ENCODE data around the gene NR4A2. TPM values are rescaled to one million over a fixed set of nuclear protein-coding genes. Genes with fewer than 3 reads are reported as not detected.

NR4A2 gene
- total and polyA plus RNA-seq, 2 experiments from 2014 or later = 0.35 to 0.36 TPM

DNA sequence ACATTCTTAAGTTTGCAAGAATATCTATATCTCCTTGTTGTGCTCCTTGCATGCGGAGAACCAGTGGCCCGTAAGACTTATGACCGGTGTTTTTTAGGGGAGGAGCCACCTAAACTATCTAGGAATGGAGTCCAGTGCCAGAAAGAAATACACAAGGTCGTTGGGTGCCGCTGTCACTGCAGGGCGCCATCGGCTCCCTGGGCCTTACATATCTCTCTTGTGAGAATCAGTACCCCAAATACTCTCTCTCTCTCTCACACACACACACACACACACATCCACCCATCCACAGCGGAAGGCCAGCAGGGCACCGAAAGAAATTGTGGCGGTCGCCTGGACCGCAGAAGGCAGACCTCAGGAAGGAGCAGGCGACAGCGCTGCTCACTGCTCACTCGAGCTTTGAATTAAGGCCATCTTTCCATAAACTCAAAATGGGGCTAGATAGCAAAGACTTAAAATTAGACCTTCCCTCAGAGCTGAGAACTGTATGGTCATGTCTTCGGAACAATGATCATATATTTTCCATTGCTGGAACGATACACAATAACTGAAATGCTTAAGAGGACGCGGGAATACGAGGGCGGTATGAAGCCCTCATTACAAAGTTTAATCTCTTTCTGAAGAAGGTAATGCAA is 10.4 kb downstream of the NR4A2 start:
- H3K27ac ChIP-seq = no peak overlapping the region
- H3K9me3 ChIP-seq (ENCODE audit: low read depth) = no peaks in the 10 kb centered on the region
- H3K4me1 ChIP-seq (ENCODE audit: low read depth) = peaks cover 11% of the 10 kb centered on the region
- TF ChIP-seq, protein P1, sequence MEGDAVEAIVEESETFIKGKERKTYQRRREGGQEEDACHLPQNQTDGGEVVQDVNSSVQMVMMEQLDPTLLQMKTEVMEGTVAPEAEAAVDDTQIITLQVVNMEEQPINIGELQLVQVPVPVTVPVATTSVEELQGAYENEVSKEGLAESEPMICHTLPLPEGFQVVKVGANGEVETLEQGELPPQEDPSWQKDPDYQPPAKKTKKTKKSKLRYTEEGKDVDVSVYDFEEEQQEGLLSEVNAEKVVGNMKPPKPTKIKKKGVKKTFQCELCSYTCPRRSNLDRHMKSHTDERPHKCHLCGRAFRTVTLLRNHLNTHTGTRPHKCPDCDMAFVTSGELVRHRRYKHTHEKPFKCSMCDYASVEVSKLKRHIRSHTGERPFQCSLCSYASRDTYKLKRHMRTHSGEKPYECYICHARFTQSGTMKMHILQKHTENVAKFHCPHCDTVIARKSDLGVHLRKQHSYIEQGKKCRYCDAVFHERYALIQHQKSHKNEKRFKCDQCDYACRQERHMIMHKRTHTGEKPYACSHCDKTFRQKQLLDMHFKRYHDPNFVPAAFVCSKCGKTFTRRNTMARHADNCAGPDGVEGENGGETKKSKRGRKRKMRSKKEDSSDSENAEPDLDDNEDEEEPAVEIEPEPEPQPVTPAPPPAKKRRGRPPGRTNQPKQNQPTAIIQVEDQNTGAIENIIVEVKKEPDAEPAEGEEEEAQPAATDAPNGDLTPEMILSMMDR (IDR thresholded peaks at IDR 0.05; ENCODE audit: low read depth, low read length) = no peak
- H3K27me3 ChIP-seq = peaks cover 98% of the 10 kb centered on the region
- peak overlapping the region; percentile 14 for H3K4me3 ChIP-seq
- DNase-seq (ENCODE audit: low read depth in 1 of 2, low spot score in 1 of 2) = peak in 1 of 2 donors; percentile 18
- H3K36me3 ChIP-seq = no peaks in the 10 kb centered on the region

DNA sequence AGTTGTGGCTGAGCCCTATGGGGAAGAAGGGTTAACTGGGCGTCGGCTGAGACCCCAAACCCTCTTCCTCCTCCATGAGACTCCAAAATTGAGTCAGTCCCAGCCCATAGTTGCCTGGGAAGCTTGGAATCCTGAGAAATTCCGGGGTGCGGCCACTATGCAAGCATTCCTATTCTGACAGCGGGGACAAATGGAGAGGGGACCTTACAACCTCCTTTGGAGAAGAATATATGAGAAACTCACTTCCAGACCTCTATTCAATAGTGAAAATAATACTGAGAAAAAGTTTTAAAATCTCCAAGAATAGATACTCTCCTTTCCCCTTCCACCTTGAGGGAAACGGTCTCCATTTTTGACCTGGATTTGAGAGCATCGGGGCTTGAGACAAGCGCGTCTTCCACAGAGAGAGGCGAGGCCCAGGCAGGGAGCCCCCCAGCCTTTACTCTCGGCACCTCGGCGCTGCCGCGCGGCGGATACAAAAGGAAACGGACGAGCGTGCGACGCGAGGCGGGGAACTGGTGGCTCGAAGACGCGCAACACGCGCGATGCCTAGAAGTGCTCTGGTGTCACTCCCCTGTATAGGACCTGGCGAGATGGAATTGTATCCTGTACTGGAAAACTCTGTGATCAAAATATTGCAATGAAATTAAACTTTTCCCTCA is 11.1 kb downstream of the NR4A2 start:
- peak overlapping the region; percentile 14 for H3K4me3 ChIP-seq
- no peak overlapping the region for H3K27ac ChIP-seq
- peaks cover 98% of the 10 kb centered on the region for H3K27me3 ChIP-seq
- no peaks in the 10 kb centered on the region for H3K36me3 ChIP-seq
- TF ChIP-seq, protein P1 (IDR thresholded peaks at IDR 0.05; ENCODE audit: low read depth, low read length) = no peak
- DNase-seq (ENCODE audit: low read depth in 1 of 2, low spot score in 1 of 2) = peak in 1 of 2 donors; percentile 45
- H3K9me3 ChIP-seq (ENCODE audit: low read depth) = no peaks in the 10 kb centered on the region
- peaks cover 11% of the 10 kb centered on the region for H3K4me1 ChIP-seq (ENCODE audit: low read depth)

DNA sequence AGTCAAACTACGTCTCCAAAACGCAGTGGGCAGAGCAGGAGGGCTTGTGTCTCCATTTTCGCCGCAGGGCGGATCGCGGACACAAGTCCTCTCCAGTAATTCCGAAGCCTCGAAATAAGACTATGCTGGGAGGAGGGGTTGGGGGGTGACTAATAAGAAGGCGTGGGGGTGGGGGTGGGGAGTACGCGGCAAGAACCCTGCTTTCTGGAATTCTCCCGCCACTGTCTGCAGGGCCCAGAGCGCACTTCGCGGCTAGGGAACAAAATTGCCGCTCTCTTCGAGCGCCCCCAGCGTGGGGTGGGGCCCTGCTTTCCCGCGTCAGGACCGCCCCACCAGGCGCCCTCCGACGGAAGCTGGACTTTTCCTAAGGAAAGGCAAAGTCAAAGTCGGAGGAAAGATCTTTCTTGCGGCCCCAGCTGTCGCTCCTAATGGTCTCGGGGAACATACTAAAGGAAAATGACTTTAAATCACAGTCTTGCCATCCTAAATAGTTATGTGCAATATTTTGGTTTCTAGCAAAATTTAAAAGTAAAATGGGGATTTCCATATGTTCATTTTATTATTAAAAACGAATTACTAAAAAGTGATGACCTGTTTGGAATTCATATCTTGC is 11.9 kb downstream of the NR4A2 start:
- TF ChIP-seq, protein P1 (IDR thresholded peaks at IDR 0.05; ENCODE audit: low read depth, low read length) = no peak
- Histone ChIP-seq H3K27ac (no peak overlapping the region), H3K36me3 (no peaks in the 10 kb centered on the region), H3K27me3 (peaks cover 98% of the 10 kb centered on the region), H3K9me3 (ENCODE audit: low read depth) (no peaks in the 10 kb centered on the region), H3K4me1 (ENCODE audit: low read depth) (peaks cover 11% of the 10 kb centered on the region), H3K4me3 (peak overlapping the region; percentile 21)
- DNase-seq (ENCODE audit: low read depth in 1 of 2, low spot score in 1 of 2) = peak; percentile 44 to 51

DNA sequence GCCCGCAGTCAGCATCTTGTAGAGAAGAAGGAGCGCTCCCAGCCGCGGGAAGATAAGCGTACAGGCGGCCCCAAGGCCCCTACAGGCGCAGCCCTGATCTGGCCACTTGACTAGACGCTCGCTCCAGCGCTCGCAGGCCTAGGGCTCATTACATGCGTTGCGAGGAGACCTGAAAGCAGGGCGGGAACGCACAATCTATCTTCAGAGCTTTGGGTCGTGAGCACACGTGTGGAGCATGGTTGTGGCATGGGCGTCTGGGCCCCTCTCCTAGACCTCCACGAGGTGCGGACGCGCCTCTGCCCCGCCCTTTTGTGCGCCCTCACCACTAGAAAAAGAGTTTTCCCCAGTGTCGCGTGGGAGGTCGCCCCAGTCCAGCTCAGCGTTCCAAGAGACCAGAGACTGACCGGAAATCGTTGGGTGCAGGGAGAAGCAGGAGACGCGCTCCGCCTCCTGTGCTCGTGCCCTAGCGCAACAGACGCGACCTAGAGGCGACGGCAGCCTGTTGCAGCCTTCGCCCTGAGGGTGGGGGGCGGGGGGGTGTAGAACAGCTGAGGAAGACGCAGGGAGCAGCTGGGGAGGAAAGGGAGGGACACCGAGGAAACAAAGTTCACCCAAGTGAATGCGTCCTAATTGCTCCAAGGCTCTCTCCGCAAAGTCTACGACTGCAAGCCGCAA is 12.6 kb downstream of the NR4A2 start:
- no peak overlapping the region for H3K27ac ChIP-seq

DNA sequence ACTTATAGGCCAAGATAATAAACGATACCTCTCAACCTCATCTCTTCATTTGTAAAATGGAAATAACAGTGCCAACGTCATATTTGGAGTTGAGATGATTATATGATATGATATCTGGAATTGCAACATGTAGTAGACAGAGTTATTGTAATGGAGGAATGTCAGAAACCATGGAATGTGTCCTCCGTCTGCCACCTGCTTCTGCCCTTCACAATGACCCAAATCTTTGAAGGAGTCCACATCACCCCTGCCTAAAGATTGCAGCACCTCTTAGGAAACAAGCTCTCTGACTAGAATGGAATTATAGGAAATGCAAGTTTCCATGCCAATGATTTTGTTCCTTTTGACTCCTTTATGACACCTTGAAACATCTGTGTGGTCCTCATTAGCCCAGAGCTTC is 14.9 kb downstream of the NR4A2 start:
- Histone ChIP-seq H3K36me3 (no peaks in the 10 kb centered on the region), H3K4me1 (ENCODE audit: low read depth) (peaks cover 11% of the 10 kb centered on the region), H3K9me3 (ENCODE audit: low read depth) (no peaks in the 10 kb centered on the region), H3K27ac (no peak overlapping the region), H3K4me3 (no peak overlapping the region), H3K27me3 (peaks cover 95% of the 10 kb centered on the region)
- DNase-seq (ENCODE audit: low read depth in 1 of 2, low spot score in 1 of 2) = no peak
- TF ChIP-seq, protein P1 (IDR thresholded peaks at IDR 0.05; ENCODE audit: low read depth, low read length) = no peak

More for the DNA sequence above, 12.6 kb downstream of the NR4A2 start:
- TF ChIP-seq, protein P1 (IDR thresholded peaks at IDR 0.05; ENCODE audit: low read depth, low read length) = no peak
- peak; percentile 50 to 55 for DNase-seq (ENCODE audit: low read depth in 1 of 2, low spot score in 1 of 2)
- Histone ChIP-seq H3K36me3 (no peaks in the 10 kb centered on the region), H3K9me3 (ENCODE audit: low read depth) (no peaks in the 10 kb centered on the region), H3K4me1 (ENCODE audit: low read depth) (peaks cover 11% of the 10 kb centered on the region), H3K4me3 (peak overlapping the region; percentile 21), H3K27me3 (peaks cover 98% of the 10 kb centered on the region)

All from cardiac muscle cell (in vitro differentiated cells and primary cell).